ENCODE measurements around the gene EXPH5.

- TF ChIP-seq, protein P1, sequence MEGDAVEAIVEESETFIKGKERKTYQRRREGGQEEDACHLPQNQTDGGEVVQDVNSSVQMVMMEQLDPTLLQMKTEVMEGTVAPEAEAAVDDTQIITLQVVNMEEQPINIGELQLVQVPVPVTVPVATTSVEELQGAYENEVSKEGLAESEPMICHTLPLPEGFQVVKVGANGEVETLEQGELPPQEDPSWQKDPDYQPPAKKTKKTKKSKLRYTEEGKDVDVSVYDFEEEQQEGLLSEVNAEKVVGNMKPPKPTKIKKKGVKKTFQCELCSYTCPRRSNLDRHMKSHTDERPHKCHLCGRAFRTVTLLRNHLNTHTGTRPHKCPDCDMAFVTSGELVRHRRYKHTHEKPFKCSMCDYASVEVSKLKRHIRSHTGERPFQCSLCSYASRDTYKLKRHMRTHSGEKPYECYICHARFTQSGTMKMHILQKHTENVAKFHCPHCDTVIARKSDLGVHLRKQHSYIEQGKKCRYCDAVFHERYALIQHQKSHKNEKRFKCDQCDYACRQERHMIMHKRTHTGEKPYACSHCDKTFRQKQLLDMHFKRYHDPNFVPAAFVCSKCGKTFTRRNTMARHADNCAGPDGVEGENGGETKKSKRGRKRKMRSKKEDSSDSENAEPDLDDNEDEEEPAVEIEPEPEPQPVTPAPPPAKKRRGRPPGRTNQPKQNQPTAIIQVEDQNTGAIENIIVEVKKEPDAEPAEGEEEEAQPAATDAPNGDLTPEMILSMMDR (IDR thresholded peaks at IDR 0.05; ENCODE audit: insufficient read depth, low read length), result no peak
- TF ChIP-seq POLR2AphosphoS5 (IDR thresholded peaks at IDR 0.05; ENCODE audit: low read depth) (no peak), GABPA (IDR thresholded peaks at IDR 0.05; ENCODE audit: low read depth) (no peak), SPI1 (IDR thresholded peaks at IDR 0.05; ENCODE audit: borderline replicate concordance, low read depth) (no peak)
- TF ChIP-seq, protein P2, sequence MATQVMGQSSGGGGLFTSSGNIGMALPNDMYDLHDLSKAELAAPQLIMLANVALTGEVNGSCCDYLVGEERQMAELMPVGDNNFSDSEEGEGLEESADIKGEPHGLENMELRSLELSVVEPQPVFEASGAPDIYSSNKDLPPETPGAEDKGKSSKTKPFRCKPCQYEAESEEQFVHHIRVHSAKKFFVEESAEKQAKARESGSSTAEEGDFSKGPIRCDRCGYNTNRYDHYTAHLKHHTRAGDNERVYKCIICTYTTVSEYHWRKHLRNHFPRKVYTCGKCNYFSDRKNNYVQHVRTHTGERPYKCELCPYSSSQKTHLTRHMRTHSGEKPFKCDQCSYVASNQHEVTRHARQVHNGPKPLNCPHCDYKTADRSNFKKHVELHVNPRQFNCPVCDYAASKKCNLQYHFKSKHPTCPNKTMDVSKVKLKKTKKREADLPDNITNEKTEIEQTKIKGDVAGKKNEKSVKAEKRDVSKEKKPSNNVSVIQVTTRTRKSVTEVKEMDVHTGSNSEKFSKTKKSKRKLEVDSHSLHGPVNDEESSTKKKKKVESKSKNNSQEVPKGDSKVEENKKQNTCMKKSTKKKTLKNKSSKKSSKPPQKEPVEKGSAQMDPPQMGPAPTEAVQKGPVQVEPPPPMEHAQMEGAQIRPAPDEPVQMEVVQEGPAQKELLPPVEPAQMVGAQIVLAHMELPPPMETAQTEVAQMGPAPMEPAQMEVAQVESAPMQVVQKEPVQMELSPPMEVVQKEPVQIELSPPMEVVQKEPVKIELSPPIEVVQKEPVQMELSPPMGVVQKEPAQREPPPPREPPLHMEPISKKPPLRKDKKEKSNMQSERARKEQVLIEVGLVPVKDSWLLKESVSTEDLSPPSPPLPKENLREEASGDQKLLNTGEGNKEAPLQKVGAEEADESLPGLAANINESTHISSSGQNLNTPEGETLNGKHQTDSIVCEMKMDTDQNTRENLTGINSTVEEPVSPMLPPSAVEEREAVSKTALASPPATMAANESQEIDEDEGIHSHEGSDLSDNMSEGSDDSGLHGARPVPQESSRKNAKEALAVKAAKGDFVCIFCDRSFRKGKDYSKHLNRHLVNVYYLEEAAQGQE (IDR thresholded peaks at IDR 0.05; ENCODE audit: insufficient replicate concordance, low read depth), result no peak
Measured at GRCh38 chr11:108495326-108495725, 98.2 kb downstream of the EXPH5 start.

Data from HL-60 (cell line).